ENCODE data around the gene ZNF418. TPM values are rescaled to one million over a fixed set of nuclear protein-coding genes. Genes with fewer than 3 reads are reported as not detected.
"Not testable (repeated sequence)": the region's sequence is repeated elsewhere in the genome, so short reads cannot be mapped to it uniquely, and the experiment has no call there.

Gene ZNF418
- total RNA-seq, 4 donors from 2014 or later: 11.6 to 21.2 (median 16.3) TPM

- peaks cover 0 to 19% (median 4%) of the 10 kb centered on the region in 4 donors for H3K9me3 ChIP-seq
- intact Hi-C loops (cut with DNase I): no loop called here
- H3K4me3 ChIP-seq: peak overlapping the region; percentile 57 to 85 (median 74)
- H3K27ac ChIP-seq (replicated peaks in 1 of 4): no peak overlapping the region
- WGBS: 32% methylated on average over 6 of the region's 6 CpGs
- DNase-seq (ENCODE audit: extremely low spot score): no peak
- H3K27me3 ChIP-seq: no peaks in the 10 kb centered on the region
- TF ChIP-seq POLR2A (IDR thresholded peaks at IDR 0.05; ENCODE audit: low read depth) (no peak), POLR2AphosphoS5 (IDR thresholded peaks at IDR 0.05) (no peak), CTCF (IDR thresholded peaks at IDR 0.05) (no peak), EP300 (IDR thresholded peaks at IDR 0.05) (no peak)
- H3K36me3 ChIP-seq: peaks cover 0 to 29% (median 11%) of the 10 kb centered on the region in 4 donors
- peaks cover 0 to 22% (median 17%) of the 10 kb centered on the region in 4 donors for H3K4me1 ChIP-seq
Measured at GRCh38 chr19:57887195-57887941, 47.8 kb downstream of the ZNF418 start.

- intact Hi-C loops (cut with DNase I): no loop called here
- Histone ChIP-seq H3K9me3 (peaks cover 0 to 19% (median 4%) of the 10 kb centered on the region in 4 donors), H3K27ac (replicated peaks in 1 of 4) (no peak overlapping the region), H3K36me3 (peaks cover 0 to 29% (median 11%) of the 10 kb centered on the region in 4 donors), H3K27me3 (no peaks in the 10 kb centered on the region), H3K4me1 (peaks cover 0 to 22% (median 17%) of the 10 kb centered on the region in 4 donors), H3K4me3 (no peak overlapping the region)
- TF ChIP-seq POLR2A (IDR thresholded peaks at IDR 0.05; ENCODE audit: low read depth): no peak
- TF ChIP-seq CTCF (IDR thresholded peaks at IDR 0.05): no peak
- no peak for TF ChIP-seq EP300 (IDR thresholded peaks at IDR 0.05)
- TF ChIP-seq POLR2AphosphoS5 (IDR thresholded peaks at IDR 0.05): no peak
- WGBS: 89% methylated on average over 3 of the region's 3 CpGs
- no peak for DNase-seq (ENCODE audit: extremely low spot score)
Measured at GRCh38 chr19:57886046-57886445, 49.2 kb downstream of the ZNF418 start.

GRCh38 chr19:57873883-57874799 lies 61.1 kb downstream of the ZNF418 start:
- H3K4me1 ChIP-seq; intact Hi-C loops (cut with DNase I); H3K27me3 ChIP-seq; DNase-seq (ENCODE audit: extremely low spot score); H3K27ac ChIP-seq (replicated peaks in 1 of 4); H3K4me3 ChIP-seq: not testable (repeated sequence)
- peaks cover 9 to 46% (median 24%) of the 10 kb centered on the region in 4 donors for H3K36me3 ChIP-seq
- 92% methylated on average over 8 of the region's 8 CpGs for WGBS
- peaks cover 0 to 73% (median 61%) of the 10 kb centered on the region in 4 donors for H3K9me3 ChIP-seq

- Histone ChIP-seq H3K9me3 (peaks cover 0 to 87% (median 69%) of the 10 kb centered on the region in 4 donors), H3K4me3 (no peak overlapping the region), H3K36me3 (peaks cover 17 to 49% (median 34%) of the 10 kb centered on the region in 4 donors), H3K27me3 (no peaks in the 10 kb centered on the region), H3K4me1 (no peaks in the 10 kb centered on the region), H3K27ac (replicated peaks in 1 of 4) (no peak overlapping the region)
- TF ChIP-seq POLR2AphosphoS5 (IDR thresholded peaks at IDR 0.05) (no peak), EP300 (IDR thresholded peaks at IDR 0.05) (no peak), CTCF (IDR thresholded peaks at IDR 0.05) (no peak), POLR2A (IDR thresholded peaks at IDR 0.05; ENCODE audit: low read depth) (no peak)
- no peak for DNase-seq (ENCODE audit: extremely low spot score)
- intact Hi-C loops (cut with DNase I): no loop called here
Measured at GRCh38 chr19:57872450-57872849, 62.8 kb downstream of the ZNF418 start.

Other genes with a start within 250 kb of the ZNF418 start
- 1 to 10 TPM; 5.0 to 8.7 (median 7.1) TPM for gene ZNF154, start 226.2 kb downstream of the ZNF418 start, total RNA-seq
- 10 to 100 TPM in 1 of 4 donors, 1 to 10 TPM in 3; 8.3 to 13.4 (median 9.8) TPM for gene ZNF671, start 207.8 kb downstream of the ZNF418 start, total RNA-seq
- 10 to 100 TPM in 3 of 4 donors, 1 to 10 TPM in 1; 9.8 to 19.1 (median 14.1) TPM for gene ZNF776, start 188.6 kb downstream of the ZNF418 start, total RNA-seq
- gene ZNF586, start 165.7 kb downstream of the ZNF418 start, total RNA-seq: 10 to 100 TPM; 11.8 to 16.6 (median 13.0) TPM
- gene ZNF552, start 120.5 kb downstream of the ZNF418 start, total RNA-seq: 1 to 10 TPM; 2.9 to 5.0 (median 4.5) TPM
- gene ZNF587B, start 105.1 kb downstream of the ZNF418 start, total RNA-seq: 10 to 100 TPM in 2 of 4 donors, 1 to 10 TPM in 2; 6.3 to 14.1 (median 9.3) TPM
- gene ZNF587, start 85.5 kb downstream of the ZNF418 start, total RNA-seq: 10 to 100 TPM; 10.9 to 27.8 (median 19.8) TPM
- gene ZNF814, start 46.4 kb downstream of the ZNF418 start, total RNA-seq: 1 to 10 TPM; 5.8 to 9.4 (median 7.5) TPM
- 10 to 100 TPM in 2 of 4 donors, 1 to 10 TPM in 2; 9.1 to 12.9 (median 10.3) TPM for gene ZNF417, start 18.8 kb downstream of the ZNF418 start, total RNA-seq
- 1 to 10 TPM; 4.0 to 5.2 (median 4.6) TPM for gene ZNF256, start 12.3 kb upstream of the ZNF418 start, total RNA-seq
- under 1 TPM in 3 of 4 donors, not detected in 1; 0.40 to 0.84 (median 0.83) TPM for gene C19orf18, start 39.1 kb upstream of the ZNF418 start, total RNA-seq
- gene ZNF606, start 67.4 kb upstream of the ZNF418 start, total RNA-seq: 10 to 100 TPM in 3 of 4 donors, 1 to 10 TPM in 1; 7.6 to 23.3 (median 15.5) TPM
- not detected for gene ZSCAN1, start 98.6 kb upstream of the ZNF418 start, total RNA-seq
- 1 to 10 TPM; 5.1 to 9.1 (median 6.6) TPM for gene ZNF135, start 123.9 kb upstream of the ZNF418 start, total RNA-seq
- gene ZSCAN18, start 162.8 kb upstream of the ZNF418 start, total RNA-seq: 100 to 1,000 TPM in 3 of 4 donors, 10 to 100 TPM in 1; 93.0 to 141 (median 124) TPM
- gene ZNF329, start 215.4 kb upstream of the ZNF418 start, total RNA-seq: 10 to 100 TPM in 2 of 4 donors, 1 to 10 TPM in 2; 8.3 to 14.0 (median 10.8) TPM
- 10 to 100 TPM; 18.7 to 27.8 (median 22.8) TPM for gene ZNF274, start 247.7 kb upstream of the ZNF418 start, total RNA-seq

All from esophagus muscularis mucosa (tissue), 4 donors.